ENCODE results near the gene PHF1.

DNA sequence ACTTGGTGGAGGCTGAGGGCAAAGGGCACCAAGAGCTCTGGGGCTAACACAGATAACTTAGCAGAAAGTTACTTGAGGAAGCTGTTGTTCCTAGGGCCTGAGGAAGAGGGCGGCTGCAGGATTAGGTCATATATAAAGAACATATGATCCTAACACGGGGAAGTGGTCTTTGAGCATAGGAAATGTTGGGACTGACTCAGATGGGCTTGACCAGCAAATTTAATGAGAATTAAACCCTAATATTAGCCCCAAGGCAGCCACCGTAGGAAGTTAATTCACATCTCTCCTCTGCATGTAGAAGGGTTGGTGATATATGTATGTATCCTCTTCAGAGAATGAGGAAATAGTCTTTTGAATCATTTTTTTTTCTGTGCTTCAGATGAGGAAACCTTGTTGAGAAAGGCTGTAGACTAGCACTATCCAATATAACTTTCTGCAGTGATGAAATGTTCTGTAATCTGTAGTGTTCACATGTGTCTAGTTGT is 34.3 kb downstream of the PHF1 start:
- TF ChIP-seq, protein P1, sequence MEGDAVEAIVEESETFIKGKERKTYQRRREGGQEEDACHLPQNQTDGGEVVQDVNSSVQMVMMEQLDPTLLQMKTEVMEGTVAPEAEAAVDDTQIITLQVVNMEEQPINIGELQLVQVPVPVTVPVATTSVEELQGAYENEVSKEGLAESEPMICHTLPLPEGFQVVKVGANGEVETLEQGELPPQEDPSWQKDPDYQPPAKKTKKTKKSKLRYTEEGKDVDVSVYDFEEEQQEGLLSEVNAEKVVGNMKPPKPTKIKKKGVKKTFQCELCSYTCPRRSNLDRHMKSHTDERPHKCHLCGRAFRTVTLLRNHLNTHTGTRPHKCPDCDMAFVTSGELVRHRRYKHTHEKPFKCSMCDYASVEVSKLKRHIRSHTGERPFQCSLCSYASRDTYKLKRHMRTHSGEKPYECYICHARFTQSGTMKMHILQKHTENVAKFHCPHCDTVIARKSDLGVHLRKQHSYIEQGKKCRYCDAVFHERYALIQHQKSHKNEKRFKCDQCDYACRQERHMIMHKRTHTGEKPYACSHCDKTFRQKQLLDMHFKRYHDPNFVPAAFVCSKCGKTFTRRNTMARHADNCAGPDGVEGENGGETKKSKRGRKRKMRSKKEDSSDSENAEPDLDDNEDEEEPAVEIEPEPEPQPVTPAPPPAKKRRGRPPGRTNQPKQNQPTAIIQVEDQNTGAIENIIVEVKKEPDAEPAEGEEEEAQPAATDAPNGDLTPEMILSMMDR (IDR thresholded peaks at IDR 0.05; ENCODE audit: low read depth, low read length) = no peak
- TF ChIP-seq EZH2phosphoT487 (IDR thresholded peaks at IDR 0.05; ENCODE audit: low read depth) = no peak

Measured in OCI-LY3 (cell line).